ENCODE measurements around the gene VPS39.

The VPS39 gene

GRCh38 chr15:42128476-42128875 is 79.6 kb downstream of the VPS39 start:
- DNase-seq (ENCODE audit: low read depth in 3 of 3): no peak

GRCh38 chr15:42123546-42123945 is 84.6 kb downstream of the VPS39 start:
- no peak for DNase-seq (ENCODE audit: low read depth in 3 of 3)

- no peak for DNase-seq (ENCODE audit: low read depth in 3 of 3)
These were observed 86.4 kb downstream of the VPS39 start for GRCh38 chr15:42121682-42122081.

GRCh38 chr15:42121021-42121420 is 87.1 kb downstream of the VPS39 start:
- no peak for DNase-seq (ENCODE audit: low read depth in 3 of 3)

- DNase-seq (ENCODE audit: low read depth in 3 of 3): no peak
These were observed 87.8 kb downstream of the VPS39 start for GRCh38 chr15:42120285-42120684.

GRCh38 chr15:42119446-42119760 is 88.7 kb downstream of the VPS39 start:
- no peak for DNase-seq (ENCODE audit: low read depth in 3 of 3)

- no peak for DNase-seq (ENCODE audit: low read depth in 3 of 3)
These were observed 89.3 kb downstream of the VPS39 start for GRCh38 chr15:42118650-42119445.

GRCh38 chr15:42111924-42112323 is 96.2 kb downstream of the VPS39 start:
- DNase-seq (ENCODE audit: low read depth in 3 of 3): no peak

GRCh38 chr15:42110367-42110766 is 97.7 kb downstream of the VPS39 start:
- DNase-seq (ENCODE audit: low read depth in 3 of 3): no peak

- DNase-seq (ENCODE audit: low read depth in 3 of 3): no peak
These were observed 99.3 kb downstream of the VPS39 start for GRCh38 chr15:42108806-42109205.

Data from stimulated activated CD4-positive, alpha-beta T cell treated with anti-CD3 and anti-CD28 coated beads, TNF-alpha, amount 100 ng/mL, for 48 hours (primary cell).